SU-DHL-6 (cell line): ENCODE results near the gene OSR1.

ENCODE experiments used
- H2AFZ ChIP-seq: fragments of 200-600 bp; sonication (generic); 2 replicates; pipeline ENCODE4 v1.6.1; 2014; ENCODE audit warnings: low read depth, mild to moderate bottlenecking, moderate library complexity, mixed read lengths, antibody characterized with exemption, low read length; ENCODE audit not compliant: severe bottlenecking
- H3F3A ChIP-seq: fragments of 200-600 bp; shearing (Covaris generic); 2 replicates; pipeline ENCODE4 v1.6.0; 2016; ENCODE audit warnings: antibody characterized with exemption, mild to moderate bottlenecking; ENCODE audit not compliant: insufficient read depth
- H3K27ac ChIP-seq: fragments of 200-600 bp; sonication (generic); 2 replicates; pipeline ENCODE4 v1.5.1; 2016; ENCODE audit warnings: low read depth, mild to moderate bottlenecking, low read length, moderate library complexity, mixed read lengths
- H3K27me3 ChIP-seq: fragments of 200-600 bp; sonication (generic), shearing (Covaris generic); 2 replicates; pipeline ENCODE4 v1.6.0; 2014; ENCODE audit warnings: mild to moderate bottlenecking, low read length
- H3K36me3 ChIP-seq: fragments of 200-600 bp; sonication (generic); 2 replicates; pipeline ENCODE4 v1.6.1; 2014; ENCODE audit warnings: mild to moderate bottlenecking, low read length, mixed read lengths
- H3K4me2 ChIP-seq: fragments of 300-600, 200-600 bp; shearing (Covaris generic), sonication (generic); 2 replicates; pipeline ENCODE4 v1.6.0; 2014; ENCODE audit warnings: low read length, low read depth, mild to moderate bottlenecking; ENCODE audit not compliant: poor library complexity, severe bottlenecking
- H3K4me3 ChIP-seq: fragments of 200-600 bp; sonication (generic); 2 replicates; pipeline ENCODE4 v1.5.1; 2014; ENCODE audit warnings: antibody characterized with exemption, low read length, mild to moderate bottlenecking, mixed read lengths; ENCODE audit not compliant: insufficient read depth, poor library complexity, severe bottlenecking
- H3K79me2 ChIP-seq: fragments of 200-600 bp; sonication (generic); 2 replicates; pipeline ENCODE4 v1.6.1; 2014; ENCODE audit warnings: mild to moderate bottlenecking, low read length, moderate library complexity; ENCODE audit not compliant: insufficient read depth
- H3K9ac ChIP-seq: fragments of 200-600 bp; sonication (generic); 2 replicates; pipeline ENCODE4 v1.7.0; 2014; ENCODE audit warnings: mild to moderate bottlenecking, low read length
- H3K9me2 ChIP-seq: fragments of 200-600 bp; sonication (generic); replicated peaks from 2 replicates; pipeline ENCODE4 v1.6.1; 2014; ENCODE audit warnings: low read length; ENCODE audit not compliant: insufficient read depth
- H3K9me3 ChIP-seq: fragments of 200-600 bp; sonication (generic); 2 replicates; pipeline ENCODE4 v1.6.1; 2014; ENCODE audit warnings: low read length, mixed read lengths; ENCODE audit not compliant: insufficient read depth
- H4K20me1 ChIP-seq: fragments of 200-600 bp; sonication (generic); 2 replicates; pipeline ENCODE4 v1.6.1; 2014; ENCODE audit warnings: low read depth, mild to moderate bottlenecking, antibody characterized with exemption, low read length, moderate library complexity, mixed read lengths
- EZH2phosphoT487 ChIP-seq: fragments of 200-600 bp; sonication (generic), shearing (Covaris generic); conservative IDR thresholded peaks from 2 replicates; pipeline ENCODE4 v1.6.1; 2018; ENCODE audit warnings: mild to moderate bottlenecking, antibody characterized with exemption, low read length, moderate library complexity, mixed read lengths
- TF ChIP-seq, protein P1 (sequence below): fragments of 200-600 bp; sonication (generic); IDR thresholded peaks from one replicate; pipeline ENCODE4 v1.5.1; 2017; ENCODE audit warnings: antibody characterized with exemption, mild to moderate bottlenecking, low read length, moderate library complexity; ENCODE audit not compliant: insufficient read depth, poor library complexity, severe bottlenecking

Gene OSR1

DNA sequence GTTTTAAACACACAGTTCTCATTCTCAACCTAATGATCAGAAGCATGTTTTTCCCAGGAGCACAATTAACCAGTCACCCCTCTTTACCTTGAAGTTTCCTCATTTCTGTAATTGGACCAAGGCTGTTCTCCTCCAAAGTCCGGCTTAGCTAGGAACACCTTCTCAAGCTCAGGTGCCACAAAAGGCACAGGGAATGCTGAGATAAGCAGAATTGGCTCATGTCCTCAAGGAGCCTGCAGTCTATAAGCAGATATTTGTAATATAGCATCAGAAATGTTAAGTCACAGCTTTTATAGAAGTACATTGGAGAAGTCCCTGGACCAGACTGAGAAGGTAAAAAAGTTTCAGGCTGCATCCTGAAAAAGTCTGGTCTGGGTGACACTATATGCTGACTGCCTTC lies 20.7 kb downstream of the OSR1 start:
- no peak overlapping the region for H3K4me2 ChIP-seq
- TF ChIP-seq, protein P1, sequence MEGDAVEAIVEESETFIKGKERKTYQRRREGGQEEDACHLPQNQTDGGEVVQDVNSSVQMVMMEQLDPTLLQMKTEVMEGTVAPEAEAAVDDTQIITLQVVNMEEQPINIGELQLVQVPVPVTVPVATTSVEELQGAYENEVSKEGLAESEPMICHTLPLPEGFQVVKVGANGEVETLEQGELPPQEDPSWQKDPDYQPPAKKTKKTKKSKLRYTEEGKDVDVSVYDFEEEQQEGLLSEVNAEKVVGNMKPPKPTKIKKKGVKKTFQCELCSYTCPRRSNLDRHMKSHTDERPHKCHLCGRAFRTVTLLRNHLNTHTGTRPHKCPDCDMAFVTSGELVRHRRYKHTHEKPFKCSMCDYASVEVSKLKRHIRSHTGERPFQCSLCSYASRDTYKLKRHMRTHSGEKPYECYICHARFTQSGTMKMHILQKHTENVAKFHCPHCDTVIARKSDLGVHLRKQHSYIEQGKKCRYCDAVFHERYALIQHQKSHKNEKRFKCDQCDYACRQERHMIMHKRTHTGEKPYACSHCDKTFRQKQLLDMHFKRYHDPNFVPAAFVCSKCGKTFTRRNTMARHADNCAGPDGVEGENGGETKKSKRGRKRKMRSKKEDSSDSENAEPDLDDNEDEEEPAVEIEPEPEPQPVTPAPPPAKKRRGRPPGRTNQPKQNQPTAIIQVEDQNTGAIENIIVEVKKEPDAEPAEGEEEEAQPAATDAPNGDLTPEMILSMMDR: no peak
- TF ChIP-seq EZH2phosphoT487: no peak
- H2AFZ ChIP-seq: no peak overlapping the region

DNA sequence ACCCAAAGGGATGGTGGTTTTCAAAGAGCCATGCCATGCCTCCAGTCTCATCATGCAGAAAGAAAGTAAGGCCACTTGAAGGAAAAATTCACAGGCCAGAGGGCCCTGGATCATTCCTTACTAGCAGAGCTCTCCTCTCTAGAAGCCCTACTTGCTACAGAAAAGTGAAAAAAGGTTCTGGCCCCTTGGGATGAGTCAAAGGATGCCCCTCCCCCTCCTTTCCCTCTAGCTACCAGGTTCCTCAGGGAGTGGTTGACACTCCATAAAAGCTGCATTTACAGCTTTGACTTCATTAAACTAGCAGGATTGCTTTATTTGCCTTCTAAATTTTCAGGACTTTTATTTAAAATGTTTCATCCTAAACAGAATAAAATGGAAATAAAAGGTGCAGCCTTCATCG lies 21.2 kb downstream of the OSR1 start:
- no peaks in the 10 kb centered on the region for H3K9me2 ChIP-seq
- H3K27me3 ChIP-seq: no peaks in the 10 kb centered on the region
- H3K4me2 ChIP-seq: no peak overlapping the region
- no peaks in the 10 kb centered on the region for H3F3A ChIP-seq
- H3K4me3 ChIP-seq: no peak overlapping the region
- no peak overlapping the region for H3K9ac ChIP-seq
- H3K27ac ChIP-seq: no peak overlapping the region
- H2AFZ ChIP-seq: no peak overlapping the region
- H3K9me3 ChIP-seq: no peaks in the 10 kb centered on the region
- no peaks in the 10 kb centered on the region for H3K79me2 ChIP-seq
- no peaks in the 10 kb centered on the region for H4K20me1 ChIP-seq
- H3K36me3 ChIP-seq: no peaks in the 10 kb centered on the region
- TF ChIP-seq, protein P1: no peak
- TF ChIP-seq EZH2phosphoT487: no peak

More for the DNA sequence above, 20.7 kb downstream of the OSR1 start:
- H3K9me3 ChIP-seq: no peaks in the 10 kb centered on the region
- no peaks in the 10 kb centered on the region for H4K20me1 ChIP-seq
- H3F3A ChIP-seq: no peaks in the 10 kb centered on the region
- H3K9ac ChIP-seq: no peak overlapping the region
- no peaks in the 10 kb centered on the region for H3K79me2 ChIP-seq
- H3K9me2 ChIP-seq: no peaks in the 10 kb centered on the region
- H3K4me3 ChIP-seq: no peak overlapping the region
- no peak overlapping the region for H3K27ac ChIP-seq
- no peaks in the 10 kb centered on the region for H3K36me3 ChIP-seq
- no peaks in the 10 kb centered on the region for H3K27me3 ChIP-seq

DNA sequence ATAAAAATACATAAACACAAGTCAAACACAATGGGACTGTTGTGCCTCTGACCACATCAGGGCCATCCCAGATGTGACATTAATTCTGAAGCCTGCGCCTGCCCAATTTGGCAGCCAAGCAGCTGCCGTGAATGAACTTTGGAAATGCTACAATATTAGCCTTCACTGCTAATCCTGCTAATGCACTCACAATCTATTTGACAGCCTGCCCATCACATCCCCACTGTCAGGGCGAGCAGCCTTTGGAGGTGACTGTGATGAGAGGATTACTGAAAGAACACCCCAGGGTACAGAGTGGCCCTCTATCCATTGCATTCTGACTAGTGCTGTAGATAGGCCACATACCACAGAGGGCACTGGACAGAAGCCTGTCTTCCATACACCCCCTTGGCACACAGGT lies 21.6 kb downstream of the OSR1 start:
- H3K4me3 ChIP-seq: no peak overlapping the region
- no peaks in the 10 kb centered on the region for H3K27me3 ChIP-seq
- H3K9ac ChIP-seq: no peak overlapping the region
- no peaks in the 10 kb centered on the region for H3K9me2 ChIP-seq
- H3K4me2 ChIP-seq: no peak overlapping the region
- H3F3A ChIP-seq: no peaks in the 10 kb centered on the region
- no peak overlapping the region for H2AFZ ChIP-seq
- no peak overlapping the region for H3K27ac ChIP-seq
- H3K9me3 ChIP-seq: no peaks in the 10 kb centered on the region
- no peak for TF ChIP-seq EZH2phosphoT487
- TF ChIP-seq, protein P1: no peak
- no peaks in the 10 kb centered on the region for H3K36me3 ChIP-seq
- H4K20me1 ChIP-seq: no peaks in the 10 kb centered on the region
- H3K79me2 ChIP-seq: no peaks in the 10 kb centered on the region

DNA sequence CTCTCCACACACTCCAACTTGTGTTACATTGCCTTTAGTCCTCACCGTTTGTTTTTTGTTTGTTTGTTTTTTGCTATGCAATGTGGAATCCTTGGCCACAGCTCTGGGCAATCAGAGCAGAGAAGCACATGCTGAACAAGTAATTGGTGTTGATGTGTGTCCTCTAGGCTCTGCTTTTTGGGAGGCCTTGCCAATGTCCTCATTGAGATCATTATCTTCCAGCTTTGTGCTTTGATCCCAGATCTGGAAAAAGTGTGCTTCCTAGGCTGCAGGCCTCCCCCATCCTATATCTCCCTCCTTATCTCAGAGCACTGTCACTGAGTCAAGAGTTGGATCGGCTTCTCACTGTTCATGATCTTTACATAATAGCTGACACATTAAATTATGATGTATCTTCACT lies 25.9 kb downstream of the OSR1 start:
- Histone ChIP-seq H3K9ac (no peak overlapping the region), H3K4me3 (no peak overlapping the region), H3K27me3 (no peaks in the 10 kb centered on the region), H3K9me3 (no peaks in the 10 kb centered on the region), H3K79me2 (no peaks in the 10 kb centered on the region), H3F3A (no peaks in the 10 kb centered on the region), H3K36me3 (no peaks in the 10 kb centered on the region), H3K9me2 (no peaks in the 10 kb centered on the region), H3K4me2 (no peak overlapping the region), H3K27ac (no peak overlapping the region), H4K20me1 (no peaks in the 10 kb centered on the region), H2AFZ (no peak overlapping the region)
- no peak for TF ChIP-seq EZH2phosphoT487
- TF ChIP-seq, protein P1: no peak
